Measurements from ENCODE around the gene MEGF6.

Gene MEGF6

DNA sequence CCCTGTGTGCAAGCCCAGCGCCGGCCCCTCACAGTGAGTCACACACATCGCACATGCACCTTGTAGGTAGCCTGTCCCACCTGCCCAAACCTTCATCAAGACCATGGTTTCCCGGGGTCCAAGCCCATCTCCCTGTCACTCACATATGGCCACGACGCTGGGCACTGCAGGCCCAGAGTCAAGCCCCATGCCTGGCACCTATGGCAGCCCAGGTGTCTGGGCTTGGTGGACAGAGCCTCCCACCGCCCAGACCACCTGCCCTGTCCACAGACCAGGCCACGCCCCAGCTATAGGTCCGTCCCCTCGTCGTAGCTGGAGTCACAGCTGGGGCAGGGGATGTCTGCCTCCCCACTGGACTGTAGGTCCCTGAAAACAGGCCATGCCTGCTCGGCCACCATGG is 48.2 kb downstream of the MEGF6 start:
- no peaks in the 10 kb centered on the region for H3K36me3 ChIP-seq (ENCODE audit: control insufficient read depth, insufficient read depth, low read length)
- no peak overlapping the region for H3K27ac ChIP-seq (ENCODE audit: insufficient read depth, low read depth, low read length, poor library complexity, severe bottlenecking)
- no peaks in the 10 kb centered on the region for H3K27me3 ChIP-seq (ENCODE audit: control insufficient read depth, insufficient read depth, low read length, poor library complexity, severe bottlenecking)
- no peaks in the 10 kb centered on the region for H3K9me3 ChIP-seq (ENCODE audit: control insufficient read depth, low read length)
- peaks cover 3% of the 10 kb centered on the region for H3K4me1 ChIP-seq (ENCODE audit: control insufficient read depth, insufficient read depth, low read length)
- H3K4me3 ChIP-seq (ENCODE audit: insufficient read depth, low read depth, low read length): no peak overlapping the region
- WGBS, 2 experiments: 92 to 94% methylated on average over 12 of the region's 12 CpGs

DNA sequence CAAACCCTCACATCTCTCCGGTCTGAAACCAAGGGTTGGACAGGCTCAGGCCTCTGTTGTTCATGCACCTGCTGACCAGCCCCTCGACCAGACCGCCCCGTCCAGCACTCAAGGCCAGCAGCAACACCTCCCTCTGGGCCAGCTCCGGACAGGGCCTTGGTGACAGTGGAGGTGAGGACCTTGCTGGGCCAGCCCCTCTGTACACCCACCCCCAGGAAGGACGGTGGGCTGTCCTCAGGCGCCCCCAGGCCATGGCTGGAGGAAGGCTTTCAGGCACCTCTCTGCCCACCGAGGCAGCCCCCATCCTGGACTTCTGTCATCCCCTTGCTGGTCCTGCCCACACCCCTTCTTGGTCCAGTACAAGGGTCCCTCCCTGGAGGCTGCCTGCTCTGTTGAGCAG is 48.6 kb downstream of the MEGF6 start:
- H3K27ac ChIP-seq (ENCODE audit: insufficient read depth, low read depth, low read length, poor library complexity, severe bottlenecking): no peak overlapping the region
- 91% methylated on average over 8 of the region's 8 CpGs for WGBS, 2 experiments
- no peaks in the 10 kb centered on the region for H3K36me3 ChIP-seq (ENCODE audit: control insufficient read depth, insufficient read depth, low read length)
- peaks cover 3% of the 10 kb centered on the region for H3K4me1 ChIP-seq (ENCODE audit: control insufficient read depth, insufficient read depth, low read length)
- no peak overlapping the region for H3K4me3 ChIP-seq (ENCODE audit: insufficient read depth, low read depth, low read length)
- no peaks in the 10 kb centered on the region for H3K9me3 ChIP-seq (ENCODE audit: control insufficient read depth, low read length)
- H3K27me3 ChIP-seq (ENCODE audit: control insufficient read depth, insufficient read depth, low read length, poor library complexity, severe bottlenecking): no peaks in the 10 kb centered on the region

DNA sequence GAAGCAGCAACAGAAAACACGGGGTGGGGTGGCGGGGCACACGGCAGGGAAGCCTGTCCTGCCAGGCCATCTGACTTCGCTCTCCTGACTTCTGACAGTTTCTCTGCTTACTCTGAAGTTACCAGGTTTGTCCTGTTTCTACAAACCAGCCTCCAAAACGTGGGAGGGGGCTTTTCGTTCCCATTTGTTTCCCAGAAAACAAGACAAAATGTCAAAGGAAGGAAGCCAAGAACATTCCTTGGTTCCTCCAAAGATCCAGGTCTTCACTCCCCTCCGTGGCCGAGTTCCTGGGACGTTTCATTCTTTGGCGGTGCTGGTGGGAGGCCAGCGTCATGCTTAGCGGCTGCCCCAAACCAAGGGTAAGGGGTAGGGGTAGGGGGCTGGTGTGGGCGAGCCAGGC is 49.6 kb downstream of the MEGF6 start:
- WGBS, 2 experiments: 88% methylated on average over 13 of the region's 13 CpGs
- H3K4me3 ChIP-seq (ENCODE audit: insufficient read depth, low read depth, low read length): no peak overlapping the region
- no peaks in the 10 kb centered on the region for H3K9me3 ChIP-seq (ENCODE audit: control insufficient read depth, low read length)
- H3K36me3 ChIP-seq (ENCODE audit: control insufficient read depth, insufficient read depth, low read length): no peaks in the 10 kb centered on the region
- no peaks in the 10 kb centered on the region for H3K27me3 ChIP-seq (ENCODE audit: control insufficient read depth, insufficient read depth, low read length, poor library complexity, severe bottlenecking)
- H3K27ac ChIP-seq (ENCODE audit: insufficient read depth, low read depth, low read length, poor library complexity, severe bottlenecking): no peak overlapping the region
- peaks cover 3% of the 10 kb centered on the region for H3K4me1 ChIP-seq (ENCODE audit: control insufficient read depth, insufficient read depth, low read length)

DNA sequence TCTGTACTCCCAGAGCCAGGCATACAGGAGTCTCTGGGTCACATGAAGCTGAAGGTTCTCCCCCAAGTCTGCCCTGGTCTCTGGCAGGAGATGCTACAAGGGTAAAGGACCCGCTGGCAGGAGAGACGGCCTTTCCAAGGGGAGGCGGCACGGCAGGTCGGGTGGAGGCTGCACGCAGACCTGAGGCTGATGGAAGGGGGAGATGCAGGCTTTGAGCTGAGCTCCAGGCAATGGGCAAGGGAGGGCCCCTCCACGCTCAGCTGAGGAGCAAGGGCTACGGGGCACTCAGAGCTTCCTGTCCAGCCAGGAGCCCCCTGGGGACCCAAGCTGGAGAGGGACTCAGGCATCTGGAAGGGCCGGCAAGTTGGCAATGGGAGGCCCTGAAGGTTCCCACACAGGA is 50.3 kb downstream of the MEGF6 start:
- no peak overlapping the region for H3K27ac ChIP-seq (ENCODE audit: insufficient read depth, low read depth, low read length, poor library complexity, severe bottlenecking)
- H3K36me3 ChIP-seq (ENCODE audit: control insufficient read depth, insufficient read depth, low read length): no peaks in the 10 kb centered on the region
- WGBS, 2 experiments: 92 to 95% methylated on average over 9 of the region's 9 CpGs
- no peaks in the 10 kb centered on the region for H3K27me3 ChIP-seq (ENCODE audit: control insufficient read depth, insufficient read depth, low read length, poor library complexity, severe bottlenecking)
- peaks cover 3% of the 10 kb centered on the region for H3K4me1 ChIP-seq (ENCODE audit: control insufficient read depth, insufficient read depth, low read length)
- no peak overlapping the region for H3K4me3 ChIP-seq (ENCODE audit: insufficient read depth, low read depth, low read length)
- no peaks in the 10 kb centered on the region for H3K9me3 ChIP-seq (ENCODE audit: control insufficient read depth, low read length)

- Histone ChIP-seq H3K9me3 (ENCODE audit: control insufficient read depth, low read length) (no peaks in the 10 kb centered on the region), H3K27me3 (ENCODE audit: control insufficient read depth, insufficient read depth, low read length, poor library complexity, severe bottlenecking) (no peaks in the 10 kb centered on the region), H3K4me3 (ENCODE audit: insufficient read depth, low read depth, low read length) (no peak overlapping the region), H3K4me1 (ENCODE audit: control insufficient read depth, insufficient read depth, low read length) (peaks cover 3% of the 10 kb centered on the region), H3K36me3 (ENCODE audit: control insufficient read depth, insufficient read depth, low read length) (no peaks in the 10 kb centered on the region), H3K27ac (ENCODE audit: insufficient read depth, low read depth, low read length, poor library complexity, severe bottlenecking) (no peak overlapping the region)
- WGBS, 2 experiments: 91 to 92% methylated on average over 17 of the region's 17 CpGs
These were observed 50.9 kb downstream of the MEGF6 start for GRCh38 chr1:3560251-3560871.

DNA sequence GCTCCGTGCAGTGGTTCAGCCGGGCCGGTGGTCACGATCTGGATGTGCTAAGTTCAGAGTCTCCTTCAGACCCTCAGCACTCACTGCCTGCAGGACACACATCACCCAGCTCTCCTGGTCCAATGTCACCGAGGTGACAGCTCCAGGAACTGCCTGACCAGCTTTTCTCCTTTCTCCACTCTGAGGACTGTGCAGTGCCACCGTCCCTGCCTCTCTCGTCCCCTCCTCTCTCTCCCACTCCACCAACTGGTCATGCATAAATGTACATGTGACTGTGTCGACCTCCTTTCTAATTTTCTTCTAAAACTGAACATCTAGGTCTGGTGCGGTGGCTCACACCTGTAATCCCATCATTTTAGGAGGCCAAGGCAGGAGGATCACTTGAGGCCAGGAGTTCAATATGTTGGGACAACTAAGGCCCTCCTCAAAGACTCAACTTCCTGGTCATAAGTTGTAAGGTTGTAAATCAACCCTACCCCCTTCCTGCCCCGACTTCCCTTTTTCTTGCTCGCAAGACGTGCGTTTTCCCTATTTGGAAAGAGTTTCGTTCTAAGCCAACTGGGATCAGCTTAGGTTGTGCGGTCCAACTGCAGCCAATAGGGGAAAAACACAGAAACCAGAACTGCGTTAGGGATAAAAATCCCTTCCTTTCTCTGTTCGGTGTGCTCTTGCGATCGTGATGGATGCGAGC is 53.1 kb downstream of the MEGF6 start:
- no peaks in the 10 kb centered on the region for H3K36me3 ChIP-seq (ENCODE audit: control insufficient read depth, insufficient read depth, low read length)
- 93 to 94% methylated on average over 20 of the region's 20 CpGs for WGBS, 2 experiments

DNA sequence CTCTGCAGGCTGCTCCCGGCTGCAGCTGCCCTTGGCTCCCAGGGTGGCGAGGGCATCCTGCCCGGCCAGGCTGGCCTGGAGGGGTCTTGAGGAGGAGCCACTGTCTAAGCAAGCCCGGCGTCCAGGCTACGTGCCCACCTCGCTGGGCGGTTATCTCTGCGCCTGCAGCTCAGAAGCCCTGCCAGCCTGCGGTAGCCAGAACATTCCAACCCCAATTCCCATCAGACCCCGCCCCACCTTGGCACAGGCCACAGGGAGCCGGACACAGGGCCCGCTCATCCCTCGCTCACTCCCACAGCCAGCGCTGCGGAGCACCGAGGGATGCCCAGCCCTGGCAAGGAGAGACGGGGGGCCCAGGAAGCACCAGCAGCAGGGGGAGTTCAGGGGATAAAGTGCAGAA is 53.9 kb downstream of the MEGF6 start:
- Histone ChIP-seq H3K4me3 (ENCODE audit: insufficient read depth, low read depth, low read length) (no peak overlapping the region), H3K27me3 (ENCODE audit: control insufficient read depth, insufficient read depth, low read length, poor library complexity, severe bottlenecking) (no peaks in the 10 kb centered on the region), H3K27ac (ENCODE audit: insufficient read depth, low read depth, low read length, poor library complexity, severe bottlenecking) (no peak overlapping the region), H3K4me1 (ENCODE audit: control insufficient read depth, insufficient read depth, low read length) (peaks cover 3% of the 10 kb centered on the region), H3K9me3 (ENCODE audit: control insufficient read depth, low read length) (no peaks in the 10 kb centered on the region), H3K36me3 (ENCODE audit: control insufficient read depth, insufficient read depth, low read length) (no peaks in the 10 kb centered on the region)
- WGBS, 2 experiments: 93 to 94% methylated on average over 18 of the region's 18 CpGs

More for the DNA sequence above, 53.1 kb downstream of the MEGF6 start:
- H3K4me1 ChIP-seq (ENCODE audit: control insufficient read depth, insufficient read depth, low read length): peaks cover 3% of the 10 kb centered on the region
- no peaks in the 10 kb centered on the region for H3K9me3 ChIP-seq (ENCODE audit: control insufficient read depth, low read length)
- H3K27ac ChIP-seq (ENCODE audit: insufficient read depth, low read depth, low read length, poor library complexity, severe bottlenecking): no peak overlapping the region
- no peak overlapping the region for H3K4me3 ChIP-seq (ENCODE audit: insufficient read depth, low read depth, low read length)
- H3K27me3 ChIP-seq (ENCODE audit: control insufficient read depth, insufficient read depth, low read length, poor library complexity, severe bottlenecking): no peaks in the 10 kb centered on the region

- H3K4me1 ChIP-seq (ENCODE audit: control insufficient read depth, insufficient read depth, low read length): peaks cover 3% of the 10 kb centered on the region
- WGBS, 2 experiments: 93% methylated on average over 17 of the region's 17 CpGs
- H3K27me3 ChIP-seq (ENCODE audit: control insufficient read depth, insufficient read depth, low read length, poor library complexity, severe bottlenecking): no peaks in the 10 kb centered on the region
- no peak overlapping the region for H3K27ac ChIP-seq (ENCODE audit: insufficient read depth, low read depth, low read length, poor library complexity, severe bottlenecking)
- H3K9me3 ChIP-seq (ENCODE audit: control insufficient read depth, low read length): no peaks in the 10 kb centered on the region
- H3K36me3 ChIP-seq (ENCODE audit: control insufficient read depth, insufficient read depth, low read length): no peaks in the 10 kb centered on the region
- H3K4me3 ChIP-seq (ENCODE audit: insufficient read depth, low read depth, low read length): no peak overlapping the region
These were observed 55.0 kb downstream of the MEGF6 start for GRCh38 chr1:3556336-3556735.

DNA sequence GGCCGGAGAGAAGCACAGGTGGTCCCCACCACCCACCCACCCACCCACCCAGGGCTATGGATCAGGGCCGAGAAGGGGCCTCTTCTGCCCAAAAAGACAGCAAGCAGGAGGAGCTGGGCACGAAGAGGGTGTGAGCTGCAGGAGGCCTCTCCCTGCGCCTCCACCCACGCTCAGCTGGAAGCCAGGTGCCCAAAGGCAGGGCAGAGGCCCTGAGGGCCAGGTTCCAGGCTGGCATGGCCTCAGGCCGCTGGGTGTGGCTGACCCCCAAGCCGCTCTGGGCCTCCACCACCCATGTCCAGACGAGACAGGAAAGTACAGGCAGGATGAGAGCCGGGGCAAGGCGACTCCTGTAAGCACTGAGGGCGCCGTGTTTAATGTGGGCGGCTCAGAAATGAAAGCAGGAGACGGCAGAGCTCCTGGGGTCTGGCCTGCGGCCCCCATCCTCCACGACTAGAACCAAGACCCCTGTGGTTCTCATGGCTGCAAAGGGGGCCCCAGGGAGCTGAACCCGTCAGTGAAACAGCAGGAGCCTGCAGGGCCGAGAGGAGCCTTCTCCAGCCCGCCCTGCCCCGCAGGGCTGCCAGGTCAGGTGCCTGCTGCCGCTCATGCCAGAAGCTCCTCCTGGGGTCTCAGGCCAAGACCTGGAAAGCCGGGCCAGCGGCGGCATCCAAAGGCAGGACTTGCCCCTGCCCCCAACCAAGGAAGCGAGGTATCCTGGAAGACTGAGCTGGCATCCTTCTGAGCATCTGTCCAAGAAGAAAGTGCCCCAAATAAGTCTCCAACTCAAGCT is 56.0 kb downstream of the MEGF6 start:
- Histone ChIP-seq H3K4me1 (ENCODE audit: control insufficient read depth, insufficient read depth, low read length) (no peaks in the 10 kb centered on the region), H3K27ac (ENCODE audit: insufficient read depth, low read depth, low read length, poor library complexity, severe bottlenecking) (no peak overlapping the region), H3K36me3 (ENCODE audit: control insufficient read depth, insufficient read depth, low read length) (no peaks in the 10 kb centered on the region), H3K4me3 (ENCODE audit: insufficient read depth, low read depth, low read length) (no peak overlapping the region), H3K9me3 (ENCODE audit: control insufficient read depth, low read length) (no peaks in the 10 kb centered on the region), H3K27me3 (ENCODE audit: control insufficient read depth, insufficient read depth, low read length, poor library complexity, severe bottlenecking) (no peaks in the 10 kb centered on the region)
- 92 to 93% methylated on average over 25 of the region's 25 CpGs for WGBS, 2 experiments

DNA sequence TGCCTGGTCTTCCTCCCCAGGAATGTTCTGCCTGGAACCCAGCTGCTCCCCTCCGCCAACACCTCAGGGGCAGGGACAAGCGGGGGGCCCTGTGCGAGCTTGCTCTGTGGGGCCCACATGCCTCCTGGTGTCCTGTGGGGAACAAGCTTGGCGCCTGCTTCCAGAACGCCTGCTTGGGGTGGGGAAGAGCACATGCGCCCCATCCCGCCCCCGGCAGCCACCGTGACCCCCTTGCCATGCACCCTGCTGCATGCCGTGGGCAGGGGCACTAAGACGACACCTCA is 57.4 kb downstream of the MEGF6 start:
- H3K36me3 ChIP-seq (ENCODE audit: control insufficient read depth, insufficient read depth, low read length): no peaks in the 10 kb centered on the region
- no peaks in the 10 kb centered on the region for H3K27me3 ChIP-seq (ENCODE audit: control insufficient read depth, insufficient read depth, low read length, poor library complexity, severe bottlenecking)
- no peak overlapping the region for H3K4me3 ChIP-seq (ENCODE audit: insufficient read depth, low read depth, low read length)
- no peak overlapping the region for H3K27ac ChIP-seq (ENCODE audit: insufficient read depth, low read depth, low read length, poor library complexity, severe bottlenecking)
- H3K9me3 ChIP-seq (ENCODE audit: control insufficient read depth, low read length): no peaks in the 10 kb centered on the region
- WGBS, 2 experiments: 94% methylated on average over 11 of the region's 11 CpGs
- no peaks in the 10 kb centered on the region for H3K4me1 ChIP-seq (ENCODE audit: control insufficient read depth, insufficient read depth, low read length)

Measured in ectodermal cell (in vitro differentiated cells).